Motor neuron (in vitro differentiated cells): Measurements from ENCODE around the gene NUDCD3. TPM values are rescaled to one million over a fixed set of nuclear protein-coding genes. Genes with fewer than 3 reads are reported as not detected.

ENCODE experiments used
- ATAC-seq, 8 experiments: fragments of 200-7000 bp; cut with Tn5 transposase; replicated peaks in 6 of 8; 2 replicates each; pipeline ENCODE4 v1.8.0; 2021; ENCODE audit warnings: mild to moderate bottlenecking in 8 of 8, moderate library complexity in 8 of 8
- H3K27ac ChIP-seq, 2 donors: fragments of 250-450 bp; sonication (Bioruptor Pico); 2 replicates each; pipeline ENCODE4 v1.9.0; 2021; ENCODE audit warnings: antibody characterized with exemption in 2 of 2, mild to moderate bottlenecking in 2 of 2, moderate library complexity in 1 of 2
- H3K4me1 ChIP-seq, 2 donors: fragments of 250-450 bp; sonication (Bioruptor Pico); replicated peaks in 1 of 2; 2 replicates each; pipeline ENCODE4 v1.6.1; 2021; ENCODE audit warnings: antibody characterized with exemption in 2 of 2, mild to moderate bottlenecking in 2 of 2, moderate library complexity in 1 of 2
- H3K4me3 ChIP-seq, 5 donors: fragments of 250-450 bp; sonication (Bioruptor Pico); 2 replicates each; pipeline ENCODE4 v1.9.0; 2021; ENCODE audit warnings: antibody characterized with exemption in 5 of 5, mild to moderate bottlenecking in 5 of 5, moderate library complexity in 4 of 5
- WGBS, 10 experiments: fragments of 450-650 bp; shearing (Covaris generic); methylation state at CpG; one replicate each; pipeline ENCODE4 v1.0.0; 2022; 5-methylcytosine and 5-hydroxymethylcytosine counted together
- in situ Hi-C, 9 experiments: fragments of 400-800 bp; cut with MboI; loops; one replicate each; pipeline ENCODE4 v1.15.0; 2021; ENCODE audit warnings: low sequenced_read_pairs in 9 of 9, low pct_unique_long_range_greater_than_20kb in 2 of 9; ENCODE audit not compliant: unreplicated experiment in 9 of 9
- total RNA-seq, 8 experiments: library from RNA; unstranded; fragments of 300-600 nt; gene quantifications; 2 replicates each; pipeline versions ENCODE4 v1.2.3 to v1.2.4, GENCODE V29; 2022

NUDCD3 gene
- total RNA-seq, 8 experiments from 2014 or later = 44.8 to 69.6 (median 52.0) TPM

DNA sequence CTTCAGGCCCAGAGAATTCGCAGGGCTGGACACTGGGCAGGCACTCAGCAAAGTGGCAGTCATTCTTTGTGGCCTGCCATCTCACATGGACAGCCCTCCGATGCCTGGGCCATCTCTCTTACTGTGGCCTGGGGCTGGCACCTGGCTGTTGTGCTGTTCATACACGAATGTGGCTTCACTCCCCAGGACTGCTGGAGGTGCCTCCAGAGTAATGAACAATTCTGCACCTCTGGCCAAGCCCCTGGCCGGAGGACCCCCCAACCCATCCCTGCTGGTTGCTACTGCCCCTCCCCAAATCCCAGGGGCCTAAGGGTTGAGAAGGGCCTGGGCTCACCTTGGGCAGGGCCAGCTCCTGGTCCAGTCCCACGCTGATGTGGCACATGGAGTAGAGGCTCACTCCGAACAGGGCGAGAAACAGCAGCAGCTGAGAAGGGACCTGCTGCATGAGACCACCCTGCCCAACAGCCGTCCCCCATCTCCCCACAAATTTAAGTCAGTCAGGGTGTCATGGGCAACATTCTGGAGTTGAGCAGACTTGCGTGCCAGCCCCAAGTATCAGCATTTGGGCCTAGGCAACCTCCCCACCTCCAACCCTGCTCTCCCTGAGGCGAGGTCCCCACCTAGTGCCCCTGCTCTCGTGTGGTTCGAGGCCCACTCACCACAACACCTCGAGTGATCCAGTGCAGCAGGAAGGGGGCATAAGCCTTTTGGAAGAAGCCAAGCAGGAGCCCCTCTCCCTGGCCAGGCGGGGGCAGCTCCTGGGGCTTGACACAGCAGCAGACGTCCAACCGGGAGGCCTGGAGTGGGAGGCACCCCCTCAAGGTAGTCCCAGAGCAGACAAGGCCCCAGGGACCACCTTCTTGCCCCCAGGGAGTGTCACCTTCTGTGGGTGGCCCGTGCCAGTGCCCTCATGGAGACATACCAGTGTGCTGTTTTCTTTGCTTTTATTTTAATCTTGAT is 41.2 kb upstream of the NUDCD3 start:
- ATAC-seq = no peak
- whole genome bisulfite sequencing, 10 experiments = 0 to 87% (median 49%) methylated on average over 1 to 8 of the region's 17 CpGs; no CpG with 5 or more reads in 4 of the 10 experiments
- in situ Hi-C loops = no loop called here

GRCh38 chr7:44530990-44531389 is 40.5 kb upstream of the NUDCD3 start:
- Histone ChIP-seq H3K27ac (no peak overlapping the region), H3K4me1 (no peaks in the 10 kb centered on the region), H3K4me3 (no peak overlapping the region)
- 46 to 80% methylated on average over 1 to 4 of the region's 10 CpGs; no CpG with 5 or more reads in 8 of the 10 experiments for WGBS, 10 experiments
- in situ Hi-C loops = no loop called here
- no peak for ATAC-seq

More for the DNA sequence above, 41.2 kb upstream of the NUDCD3 start:
- H3K27ac ChIP-seq = no peak overlapping the region
- no peak overlapping the region for H3K4me3 ChIP-seq
- no peaks in the 10 kb centered on the region for H3K4me1 ChIP-seq

DNA sequence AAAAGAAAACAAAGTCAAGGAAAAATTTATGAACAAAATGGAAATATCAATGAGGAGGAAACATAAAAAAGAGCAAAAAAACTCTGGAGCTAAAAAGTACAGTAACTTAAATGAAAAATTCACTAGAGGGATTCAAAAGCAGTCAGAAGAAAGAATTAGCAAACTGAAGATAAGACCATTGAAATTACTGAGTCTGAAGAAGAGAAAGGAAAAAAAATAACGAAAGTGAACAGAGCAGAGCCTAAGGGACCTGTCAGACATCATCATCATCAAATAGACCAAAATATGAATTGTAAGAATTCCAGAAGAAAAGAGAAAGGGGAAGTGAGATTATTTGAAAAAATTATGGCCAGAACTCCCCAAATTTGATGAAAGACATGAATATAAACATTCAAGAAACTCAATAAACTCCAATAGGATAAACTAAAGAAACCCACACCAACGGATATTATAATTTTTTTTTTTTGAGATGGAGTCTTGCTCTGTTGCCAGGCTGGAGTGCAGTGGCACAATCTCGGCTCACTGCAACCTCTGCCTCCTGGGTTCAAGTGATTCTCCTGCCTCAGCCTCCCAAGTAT is 34.4 kb upstream of the NUDCD3 start:
- H3K4me1 ChIP-seq = no peaks in the 10 kb centered on the region
- no peak overlapping the region for H3K27ac ChIP-seq
- H3K4me3 ChIP-seq = no peak overlapping the region
- WGBS, 10 experiments = 7 to 90% (median 51%) methylated on average over 1 to 3 of the region's 3 CpGs
- in situ Hi-C loops = no loop called here
- ATAC-seq = no peak

GRCh38 chr7:44522315-44522714 is 31.9 kb upstream of the NUDCD3 start:
- no peak for ATAC-seq
- no peak overlapping the region for H3K4me3 ChIP-seq
- 20 to 100% (median 90%) methylated on average over 1 to 2 of the region's 3 CpGs; no CpG with 5 or more reads in 4 of the 10 experiments for WGBS, 10 experiments
- in situ Hi-C loops = no loop called here
- no peak overlapping the region for H3K27ac ChIP-seq
- no peaks in the 10 kb centered on the region for H3K4me1 ChIP-seq

DNA sequence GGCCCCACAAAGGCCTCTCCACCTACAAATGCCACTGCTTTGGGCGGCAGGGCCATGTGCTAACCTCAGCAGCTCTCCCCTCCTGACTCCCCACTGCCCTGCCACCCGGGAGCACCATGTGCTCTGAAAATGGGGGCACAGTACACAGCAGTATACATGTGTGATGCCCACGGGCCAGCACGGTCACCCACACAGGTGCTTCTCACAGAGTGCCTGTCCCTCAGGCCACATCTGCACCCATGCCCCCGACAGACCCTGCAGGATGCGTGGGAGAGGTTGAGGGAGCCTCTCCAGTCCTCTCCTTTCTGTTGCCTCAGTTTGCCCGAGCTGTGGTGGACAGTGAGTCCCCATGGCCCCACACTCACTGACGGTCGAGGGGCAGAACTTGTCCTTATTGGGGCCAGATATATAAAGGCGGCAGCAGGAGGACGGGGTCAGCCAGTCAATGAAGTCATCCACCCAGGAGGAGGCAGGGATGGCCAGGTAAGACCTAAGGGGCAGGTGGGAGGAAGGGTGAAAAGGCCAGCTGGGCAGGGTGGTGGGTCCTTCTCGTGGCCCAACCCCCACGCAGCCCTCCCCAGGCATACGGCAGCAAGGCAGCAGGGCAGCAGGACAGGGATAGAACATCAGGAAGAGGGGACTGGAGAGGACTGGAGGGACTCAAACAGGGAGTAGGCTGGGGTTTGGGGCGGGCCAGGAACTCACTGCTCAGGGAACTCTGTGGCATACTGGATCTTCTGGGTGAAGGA is 31.1 kb upstream of the NUDCD3 start:
- 39 to 90% (median 85%) methylated on average over 2 to 6 of the region's 15 CpGs; no CpG with 5 or more reads in 4 of the 10 experiments for WGBS, 10 experiments
- no peak overlapping the region for H3K4me3 ChIP-seq
- no peaks in the 10 kb centered on the region for H3K4me1 ChIP-seq
- ATAC-seq = no peak
- no peak overlapping the region for H3K27ac ChIP-seq
- in situ Hi-C loops = no loop called here

DNA sequence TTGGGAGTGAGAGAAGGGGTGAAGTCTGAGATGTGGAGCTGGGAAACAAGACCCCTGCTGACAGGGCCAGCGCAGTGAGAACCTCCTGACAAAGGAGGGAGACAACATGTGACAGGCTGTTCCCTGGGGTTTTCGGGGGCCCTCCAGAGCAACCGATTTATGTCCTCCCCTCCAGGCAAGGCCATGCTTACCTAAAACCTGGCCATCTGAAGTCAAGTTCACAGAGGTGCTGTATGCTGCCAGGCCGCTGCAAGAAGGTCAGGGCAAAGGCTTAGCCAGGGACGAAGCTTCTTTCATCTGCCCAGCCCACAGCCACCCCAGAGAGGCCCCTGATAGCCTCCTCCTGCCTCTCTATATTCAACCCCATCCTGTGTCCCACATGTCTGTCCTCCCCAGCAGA is 30.1 kb upstream of the NUDCD3 start:
- no peak overlapping the region for H3K4me3 ChIP-seq
- in situ Hi-C loops = no loop called here
- ATAC-seq = no peak
- no peak overlapping the region for H3K27ac ChIP-seq
- 60 to 80% (median 69%) methylated on average over 1 to 3 of the region's 5 CpGs; no CpG with 5 or more reads in 5 of the 10 experiments for WGBS, 10 experiments
- H3K4me1 ChIP-seq = no peaks in the 10 kb centered on the region

GRCh38 chr7:44519546-44519945 is 29.1 kb upstream of the NUDCD3 start:
- in situ Hi-C loops = no loop called here
- H3K4me3 ChIP-seq = no peak overlapping the region
- no peak overlapping the region for H3K27ac ChIP-seq
- ATAC-seq = no peak
- WGBS, 10 experiments = 28 to 100% (median 70%) methylated on average over 1 to 4 of the region's 7 CpGs; no CpG with 5 or more reads in 3 of the 10 experiments
- no peaks in the 10 kb centered on the region for H3K4me1 ChIP-seq

DNA sequence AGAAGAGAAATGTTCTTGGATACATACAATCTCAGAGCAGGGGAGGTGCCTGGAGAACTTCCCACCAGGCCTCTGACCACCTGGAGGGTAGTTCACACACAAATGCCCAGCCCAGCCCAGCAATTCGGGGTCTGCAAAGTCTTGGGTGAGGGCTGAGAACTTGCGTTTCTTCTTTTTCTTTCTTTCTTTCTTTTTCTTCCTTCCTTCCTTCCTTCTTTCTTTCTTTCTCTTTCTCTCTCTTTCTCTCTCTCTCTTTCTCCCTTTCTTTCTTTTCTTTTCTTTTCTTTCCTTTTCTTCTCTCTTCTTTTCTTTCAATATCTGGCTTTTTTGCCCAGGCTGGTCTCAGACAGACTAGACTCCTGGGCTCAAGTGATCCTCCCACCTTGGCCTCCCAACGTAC is 28.3 kb upstream of the NUDCD3 start:
- ATAC-seq = no peak
- no peaks in the 10 kb centered on the region for H3K4me1 ChIP-seq
- 39 to 91% (median 68%) methylated on average over 2 to 3 of the region's 3 CpGs; no CpG with 5 or more reads in 1 of the 10 experiments for WGBS, 10 experiments
- H3K27ac ChIP-seq = no peak overlapping the region
- in situ Hi-C loops = no loop called here
- no peak overlapping the region for H3K4me3 ChIP-seq

DNA sequence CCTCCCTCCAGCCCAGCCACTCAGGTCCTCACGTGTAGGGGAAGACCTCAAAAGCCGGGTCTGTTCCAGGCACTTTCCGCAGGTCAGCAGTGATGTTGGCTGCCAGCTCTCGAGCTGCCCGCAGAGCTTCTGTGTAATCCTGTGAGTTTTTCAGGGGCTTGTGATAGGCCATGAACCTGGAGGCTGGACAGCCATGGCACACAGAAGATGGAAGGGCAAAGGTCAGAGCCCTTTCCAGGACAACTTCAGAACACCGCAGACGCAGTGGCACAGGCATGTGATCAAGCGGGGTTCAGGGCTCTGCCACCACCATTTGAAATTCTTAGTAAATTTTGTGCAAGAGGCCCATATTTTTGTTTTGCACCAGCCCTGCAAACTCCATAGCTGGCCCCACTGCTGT is 26.7 kb upstream of the NUDCD3 start:
- H3K27ac ChIP-seq = no peak overlapping the region
- 67 to 100% (median 89%) methylated on average over 1 to 3 of the region's 8 CpGs; no CpG with 5 or more reads in 4 of the 10 experiments for WGBS, 10 experiments
- no peaks in the 10 kb centered on the region for H3K4me1 ChIP-seq
- H3K4me3 ChIP-seq = no peak overlapping the region
- no peak for ATAC-seq
- in situ Hi-C loops = no loop called here

GRCh38 chr7:44515590-44516268 is 25.3 kb upstream of the NUDCD3 start:
- peak in 2 of 8 experiments; percentile 49 to 75 for ATAC-seq
- in situ Hi-C loops = no loop called here
- WGBS, 10 experiments = 9 to 80% (median 66%) methylated on average over 1 to 5 of the region's 10 CpGs; no CpG with 5 or more reads in 3 of the 10 experiments
- Histone ChIP-seq H3K4me1 (no peaks in the 10 kb centered on the region), H3K4me3 (no peak overlapping the region), H3K27ac (no peak overlapping the region)

DNA sequence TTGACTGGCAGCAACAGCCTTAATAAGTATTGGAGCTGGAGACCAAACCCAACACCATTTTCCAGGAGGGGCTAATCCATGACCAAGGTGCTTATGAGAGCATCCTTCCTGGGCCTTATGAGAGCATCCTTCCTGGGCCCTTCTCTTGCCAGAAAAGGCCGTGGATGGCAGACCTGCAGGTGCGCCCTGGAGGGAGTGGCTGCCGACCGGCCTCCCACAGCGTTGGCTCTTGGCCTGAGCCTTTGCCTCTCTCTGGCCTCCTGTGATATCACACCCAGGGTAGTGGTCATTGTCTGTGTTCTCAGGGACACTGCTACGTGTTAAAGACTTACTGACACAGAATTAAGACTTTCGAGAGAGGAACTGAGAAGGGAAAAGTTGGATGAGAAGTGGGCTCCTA is 22.3 kb upstream of the NUDCD3 start:
- no peak for ATAC-seq
- in situ Hi-C loops = no loop called here
- no peaks in the 10 kb centered on the region for H3K4me1 ChIP-seq
- no peak overlapping the region for H3K27ac ChIP-seq
- 40 to 88% (median 80%) methylated on average over 1 to 3 of the region's 7 CpGs; no CpG with 5 or more reads in 5 of the 10 experiments for WGBS, 10 experiments
- no peak overlapping the region for H3K4me3 ChIP-seq

DNA sequence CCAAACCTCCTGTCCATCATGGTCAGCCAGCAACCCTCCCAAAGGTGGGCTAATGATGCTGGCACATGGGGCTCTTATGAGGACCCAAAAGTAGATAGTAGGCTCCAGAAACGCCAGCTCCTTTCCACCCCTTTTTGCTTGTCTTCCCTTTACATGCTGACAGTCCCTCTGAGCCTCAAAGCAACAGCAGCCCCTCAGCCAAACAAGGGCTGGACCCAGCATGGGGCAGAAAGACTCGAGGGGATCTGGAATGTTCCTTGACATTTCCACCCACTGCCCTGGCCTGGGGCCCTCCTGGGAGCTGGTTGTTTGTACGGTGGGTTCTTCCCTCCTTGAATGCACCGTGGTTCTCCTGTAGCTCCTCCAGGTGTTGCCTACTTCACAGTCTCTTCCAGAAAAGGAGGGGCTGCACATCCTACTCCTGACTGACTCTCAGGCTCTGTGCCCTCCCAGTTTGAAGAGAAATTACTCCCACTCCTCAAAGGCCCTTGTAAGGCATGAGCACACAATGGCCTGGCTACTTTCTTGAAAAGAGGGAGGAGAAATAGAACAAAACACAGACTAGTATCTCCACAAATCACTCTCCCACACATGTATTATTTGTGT is 21.5 kb upstream of the NUDCD3 start:
- in situ Hi-C loops = no loop called here

More for the DNA sequence above, 21.5 kb upstream of the NUDCD3 start:
- ATAC-seq = no peak
- no peak overlapping the region for H3K27ac ChIP-seq
- H3K4me1 ChIP-seq = no peaks in the 10 kb centered on the region
- 0 to 67% (median 36%) methylated on average over 1 to 4 of the region's 4 CpGs; no CpG with 5 or more reads in 4 of the 10 experiments for WGBS, 10 experiments
- no peak overlapping the region for H3K4me3 ChIP-seq
